SK-N-MC (cell line): ENCODE measurements around the gene GCH1.

Experiments used
- EZH2 ChIP-seq: fragments of 200-600 bp; sonication (generic); IDR thresholded peaks from one replicate; pipeline ENCODE4 v1.6.1; 2017; ENCODE audit warnings: antibody characterized with exemption
- FOXP2 ChIP-seq: optimal IDR thresholded peaks from 2 replicates; pipeline ENCODE3; 2011; ENCODE audit warnings: mild to moderate bottlenecking, moderate library complexity; ENCODE audit not compliant: insufficient read depth; ENCODE audit errors: extremely low read length, control extremely low read depth
- POLR2AphosphoS5 ChIP-seq: IDR thresholded peaks from 2 replicates; pipeline ENCODE4 v1.6.1; 2012; ENCODE audit warnings: mild to moderate bottlenecking, low read depth, low read length, borderline replicate concordance

GRCh38 chr14:54854181-54854580 lies 48.4 kb downstream of the GCH1 start:
- TF ChIP-seq POLR2AphosphoS5 (no peak), EZH2 (no peak), FOXP2 (no peak)
